ENCODE results near the gene TFDP1. TPM values are rescaled to one million over a fixed set of nuclear protein-coding genes. Genes with fewer than 3 reads are reported as not detected.

The TFDP1 gene
- total RNA-seq, 1 donor from 2014 or later = 38.9 TPM

- no peak for DNase-seq
These were observed 13.9 kb downstream of the TFDP1 start for GRCh38 chr13:113598481-113598880.

DNA sequence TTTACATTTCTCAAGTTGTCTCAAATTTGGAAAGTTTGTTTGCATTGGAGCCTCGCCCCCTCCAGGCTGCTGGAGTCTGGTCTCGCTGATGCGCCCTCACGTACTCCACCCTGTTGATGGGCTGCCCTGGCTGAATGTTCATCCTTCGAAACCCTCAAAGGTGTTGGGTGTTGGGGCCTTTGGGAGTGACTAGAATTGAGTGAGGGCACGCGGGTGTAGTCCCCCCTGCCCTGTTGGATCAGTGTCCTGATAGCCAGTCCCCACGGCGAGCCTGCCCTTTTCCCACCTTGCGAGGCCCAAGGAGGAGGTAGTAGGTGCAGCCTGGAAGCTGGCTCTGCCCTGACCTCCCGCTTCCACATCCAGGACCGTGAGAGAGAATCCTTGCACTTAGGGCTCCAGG lies 14.8 kb downstream of the TFDP1 start:
- DNase-seq = no peak

GRCh38 chr13:113601166-113602070 lies 16.9 kb downstream of the TFDP1 start:
- DNase-seq = no peak

DNA sequence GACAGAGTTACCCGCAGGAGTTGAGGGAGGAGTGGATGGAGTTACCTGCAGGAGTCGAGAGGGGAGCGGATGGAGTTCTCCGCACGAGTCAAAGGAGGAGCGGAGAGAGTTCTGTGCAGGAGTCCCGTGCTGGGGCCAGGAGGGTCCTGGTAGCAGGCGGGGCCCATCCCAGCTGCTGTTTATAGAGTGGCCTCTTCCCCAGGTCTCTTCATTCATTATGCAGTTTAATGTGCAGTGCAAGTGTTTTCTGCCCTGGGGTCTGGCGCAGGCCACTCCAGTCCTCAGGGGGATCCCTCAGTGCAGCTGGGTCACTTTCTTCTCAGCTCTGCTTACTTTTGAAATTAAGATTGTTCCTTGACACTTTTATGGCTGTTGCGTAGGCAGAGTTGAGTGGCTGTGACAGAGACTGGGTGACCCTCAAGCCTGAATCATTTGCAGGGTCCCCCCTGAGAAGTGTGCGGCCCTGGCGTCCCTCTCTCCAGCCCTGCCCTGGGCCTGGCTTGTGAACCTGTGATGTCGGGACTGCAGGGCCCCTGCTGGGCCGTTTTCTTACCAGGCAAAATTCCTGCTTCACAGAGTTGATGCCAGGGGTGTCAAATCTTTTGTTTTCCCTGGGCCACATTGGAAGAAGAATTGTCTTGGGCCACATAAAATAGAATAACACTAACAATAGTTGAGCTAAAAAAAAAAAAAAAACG lies 17.9 kb downstream of the TFDP1 start:
- DNase-seq = no peak

GRCh38 chr13:113603116-113603710 lies 18.7 kb downstream of the TFDP1 start:
- no peak for DNase-seq

DNA sequence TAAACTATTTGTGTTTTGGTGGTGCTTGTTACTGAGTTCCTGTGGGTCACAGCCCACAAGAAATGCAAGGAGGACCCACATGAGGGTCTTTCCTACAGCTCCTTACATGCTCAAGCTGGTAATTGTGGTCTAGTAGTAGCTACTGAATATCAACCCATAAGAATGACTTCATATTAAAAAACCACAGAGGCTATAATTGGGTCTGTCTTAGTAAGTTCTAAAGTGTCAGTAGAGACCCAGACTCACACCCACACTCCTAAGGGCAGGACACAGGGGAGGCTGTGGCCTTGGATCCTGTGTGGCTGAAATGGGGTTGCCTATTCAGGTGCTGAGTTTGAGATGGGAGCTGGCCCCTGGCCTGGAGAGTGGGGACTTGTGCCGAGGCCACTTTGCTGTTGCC lies 19.6 kb downstream of the TFDP1 start:
- no peak for DNase-seq

- no peak for DNase-seq
These were observed 20.9 kb downstream of the TFDP1 start for GRCh38 chr13:113605461-113605860.

DNA sequence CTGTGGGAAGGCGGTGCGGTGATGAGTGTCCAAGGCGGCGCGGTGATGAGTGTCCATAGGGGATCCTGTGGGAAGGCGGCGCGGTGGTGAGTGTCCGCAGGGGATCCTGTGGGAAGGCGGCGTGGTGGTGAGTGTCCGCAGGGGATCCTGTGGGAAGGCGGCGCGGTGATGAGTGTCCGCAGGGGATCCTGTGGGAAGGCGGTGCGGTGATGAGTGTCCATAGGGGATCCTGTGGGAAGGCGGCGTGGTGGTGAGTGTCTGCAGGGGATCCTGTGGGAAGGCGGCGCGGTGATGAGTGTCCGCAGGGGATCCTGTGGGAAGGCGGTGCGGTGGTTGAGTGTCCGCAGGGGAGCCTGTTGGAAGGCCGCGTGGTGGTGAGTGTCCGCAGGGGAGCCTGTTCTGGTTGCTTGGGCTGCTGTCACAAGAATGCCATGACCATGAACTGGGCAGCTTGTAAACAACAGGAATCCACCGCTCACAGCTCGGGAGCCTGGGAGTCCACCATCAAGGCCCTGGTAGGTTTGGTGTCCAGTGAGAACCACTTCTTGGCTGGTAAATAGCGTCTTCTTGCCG lies 21.4 kb downstream of the TFDP1 start:
- DNase-seq = no peak

DNA sequence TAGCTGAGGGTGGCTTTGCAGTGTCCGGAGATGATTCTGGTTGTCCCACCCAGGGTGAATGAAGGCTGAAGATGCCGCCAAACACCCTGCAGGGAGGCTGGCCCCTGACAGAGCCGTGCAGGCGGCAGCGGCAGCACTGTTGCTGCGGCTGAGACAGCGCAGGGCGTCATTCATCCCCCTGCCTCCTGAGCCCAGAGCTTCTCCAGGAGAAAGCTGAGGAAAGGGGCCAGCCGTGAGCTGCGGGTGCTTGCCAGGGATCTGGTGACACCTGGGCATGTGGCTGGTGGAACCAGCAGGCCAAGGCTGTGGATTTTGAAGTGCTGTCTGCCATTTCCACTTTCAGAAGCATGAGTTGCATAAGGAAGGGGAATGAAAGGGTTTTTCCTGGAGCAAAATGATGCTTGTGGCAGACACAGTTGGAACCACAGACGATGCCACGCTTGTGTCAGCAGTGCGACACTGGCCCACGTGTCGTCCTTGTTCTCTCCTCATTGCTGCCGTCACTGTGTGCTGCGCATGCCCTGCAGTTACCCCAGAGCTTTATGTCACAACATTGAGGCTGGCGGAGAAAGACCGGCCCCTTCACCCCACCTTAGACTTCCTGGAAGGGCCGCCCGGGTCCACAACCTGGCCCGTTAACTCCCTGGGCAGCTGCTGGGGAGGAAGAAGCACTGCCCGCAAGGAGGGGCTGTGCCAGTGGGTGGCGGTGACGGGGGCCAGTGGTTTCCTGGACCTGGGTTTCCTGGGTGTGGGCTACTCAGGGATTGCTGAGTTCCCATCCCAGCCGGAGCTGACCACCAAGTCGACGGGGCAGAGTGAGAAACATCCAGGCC lies 22.7 kb downstream of the TFDP1 start:
- no peak for DNase-seq

DNA sequence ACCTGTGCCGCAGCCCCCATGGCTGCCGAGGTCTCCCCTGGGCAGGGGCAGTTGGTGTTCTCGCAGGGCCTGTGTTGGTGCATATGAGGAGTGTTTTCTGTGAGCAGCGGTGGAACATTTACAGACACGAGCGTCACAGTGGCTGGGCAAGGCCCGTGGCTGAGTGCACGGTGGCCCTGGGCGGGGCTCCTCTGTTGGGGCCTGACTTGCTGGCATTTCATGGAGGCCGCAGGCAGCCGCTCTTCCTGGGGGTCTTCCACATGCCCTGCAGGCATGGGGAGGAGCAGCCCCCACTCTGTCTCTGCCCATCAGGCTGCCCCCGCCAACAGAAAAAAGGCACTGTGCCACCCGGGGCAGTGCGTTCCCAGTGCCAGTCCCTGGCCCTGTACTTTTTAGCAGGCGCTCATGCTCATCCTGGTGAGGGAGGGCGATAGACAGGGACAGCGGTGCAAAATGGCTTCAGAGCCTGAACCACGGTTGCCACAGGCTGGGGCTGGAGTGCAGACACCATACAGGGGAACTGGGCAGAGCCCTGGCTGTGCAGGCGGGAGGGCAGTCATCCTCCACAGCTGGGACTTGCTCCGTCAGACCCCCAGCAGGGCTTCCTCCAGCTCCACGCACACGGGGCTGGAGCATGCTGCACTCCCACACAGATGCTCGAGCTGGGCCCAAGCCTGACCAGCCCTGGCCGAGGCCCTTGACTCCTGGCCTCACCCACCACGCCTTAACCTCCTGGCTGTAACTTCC lies 23.5 kb downstream of the TFDP1 start:
- DNase-seq = no peak

- DNase-seq = no peak
These were observed 24.5 kb downstream of the TFDP1 start for GRCh38 chr13:113608967-113609533.

DNA sequence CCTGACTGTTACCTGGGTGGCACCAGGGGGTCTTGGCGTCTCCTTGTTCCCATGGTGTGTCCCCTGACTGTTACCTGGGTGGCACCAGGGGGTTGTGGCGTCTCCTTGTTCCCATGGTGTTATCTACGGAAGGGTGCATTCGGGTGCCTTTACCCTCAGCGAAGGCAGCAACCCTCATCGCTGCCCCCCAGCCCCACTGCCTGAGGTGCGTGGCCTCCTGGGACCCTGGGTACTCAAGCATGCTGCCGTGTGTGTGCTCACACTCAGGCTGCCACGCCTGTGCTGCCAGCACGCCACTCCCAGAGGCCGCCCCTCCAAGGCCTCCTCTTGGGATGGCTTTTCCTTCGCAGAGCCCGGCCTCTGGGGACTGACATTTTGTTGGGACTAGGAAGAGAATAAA lies 25.1 kb downstream of the TFDP1 start:
- no peak for DNase-seq

- no peak for DNase-seq
These were observed 25.7 kb downstream of the TFDP1 start for GRCh38 chr13:113610266-113610665.

GRCh38 chr13:113611996-113612395 lies 27.4 kb downstream of the TFDP1 start:
- DNase-seq = no peak

GRCh38 chr13:113612607-113613006 lies 28.1 kb downstream of the TFDP1 start:
- no peak for DNase-seq

DNA sequence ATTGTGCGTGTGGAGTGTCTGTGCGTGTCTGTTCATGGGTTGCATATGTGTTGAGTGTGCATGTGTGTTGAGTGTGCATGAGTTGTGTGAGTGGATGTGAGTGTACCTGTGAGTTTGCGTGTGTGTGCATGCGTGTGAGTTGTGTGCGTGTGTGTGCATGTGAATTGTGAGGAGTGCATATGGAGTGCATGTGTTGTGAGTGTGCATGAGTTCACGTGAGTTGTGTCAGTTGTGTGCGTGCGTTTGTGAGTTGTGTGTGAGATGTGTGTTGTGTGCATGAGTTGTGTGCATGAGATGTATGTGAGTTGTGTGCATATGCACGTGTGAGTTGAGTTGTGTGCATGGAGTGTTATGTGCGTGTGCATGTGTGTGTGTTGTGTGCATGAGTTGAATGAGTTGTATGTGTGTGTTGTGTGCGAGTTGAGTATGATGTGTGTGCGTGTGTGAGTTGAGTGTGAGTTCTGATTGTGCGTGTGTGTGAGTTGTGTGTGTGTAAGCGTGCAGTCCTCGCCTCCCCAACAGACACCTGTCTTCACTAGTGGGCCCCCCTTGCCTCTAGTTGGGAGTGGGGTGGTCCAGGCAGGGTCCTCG lies 29.3 kb downstream of the TFDP1 start:
- DNase-seq = no peak

DNA sequence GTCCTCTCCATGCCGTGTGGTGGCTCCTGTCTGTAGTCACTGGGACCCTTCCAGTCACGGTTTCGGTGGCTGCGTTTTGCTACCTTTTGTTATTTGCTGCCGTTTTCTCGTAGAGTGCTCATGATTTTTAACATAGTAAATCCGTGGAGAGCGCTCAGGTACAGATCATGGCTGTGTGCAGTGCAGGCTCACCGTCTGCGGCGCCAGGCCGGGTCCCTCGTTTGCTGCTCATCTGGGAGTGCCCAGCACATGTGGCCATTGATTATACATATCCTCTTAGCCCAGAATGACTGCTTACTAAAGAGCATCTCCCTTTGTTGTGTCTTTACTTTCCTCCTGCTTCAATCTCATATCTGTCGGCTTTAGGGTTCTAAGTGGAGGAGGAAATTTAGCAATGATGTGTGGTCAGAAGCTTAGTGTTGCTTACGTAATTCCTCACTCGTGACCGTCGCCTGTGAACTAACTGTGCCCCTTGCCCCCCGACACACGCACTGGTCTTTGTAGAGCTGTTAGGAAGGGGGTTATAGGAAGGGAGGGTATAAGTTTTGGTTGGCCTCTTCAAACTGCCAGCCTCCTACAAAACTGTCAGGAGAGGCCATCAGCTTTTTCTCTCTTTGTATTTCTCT lies 31.8 kb downstream of the TFDP1 start:
- no peak for DNase-seq

DNA sequence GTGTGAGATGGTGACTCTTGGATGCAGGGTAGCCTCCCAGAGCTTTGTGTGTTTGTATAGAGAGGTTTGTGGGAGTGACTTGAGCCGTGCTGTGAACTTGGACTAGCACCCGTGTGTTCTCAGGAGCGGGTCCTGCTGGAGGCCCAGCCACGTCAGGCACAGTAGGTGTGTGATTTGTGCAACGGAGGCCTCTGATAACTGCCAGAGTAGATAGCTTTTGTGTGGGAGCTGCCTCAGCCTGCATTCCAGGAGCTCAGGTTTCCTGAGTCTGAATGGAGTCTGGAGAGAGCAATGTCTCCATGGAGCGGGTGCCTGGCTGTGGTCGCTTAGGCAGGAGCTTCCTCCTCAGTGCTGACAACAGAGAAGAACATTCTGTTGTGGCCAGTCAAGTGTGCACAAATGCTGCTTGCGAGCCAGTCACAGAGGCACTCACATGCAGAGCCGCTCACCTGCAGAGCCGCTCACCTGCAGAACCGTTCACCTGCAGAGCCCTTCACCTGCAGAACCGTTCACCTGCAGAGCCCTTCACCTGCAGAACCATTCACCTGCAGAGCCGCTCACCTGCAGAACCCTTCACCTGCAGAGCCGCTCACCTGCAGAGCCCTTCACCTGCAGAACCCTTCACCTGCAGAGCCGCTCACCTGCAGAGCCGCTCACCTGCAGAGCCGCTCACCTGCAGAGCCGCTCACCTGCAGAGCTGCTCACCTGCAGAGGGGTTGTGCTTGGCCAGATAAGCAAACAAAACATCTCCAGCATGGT lies 32.6 kb downstream of the TFDP1 start:
- DNase-seq = no peak

- DNase-seq = no peak
These were observed 33.4 kb downstream of the TFDP1 start for GRCh38 chr13:113617961-113618360.

All from skin of body (tissue), 2 donors.